GM19468 (cell line): ENCODE measurements around the gene USP37.

Experiments used
- ATAC-seq: cut with Tn5 transposase; IDR thresholded peaks from one replicate; pipeline ENCODE4 v1.9.1; 2021; ENCODE audit warnings: mild to moderate bottlenecking, moderate library complexity, moderate number of reproducible peaks; ENCODE audit not compliant: unreplicated experiment; ENCODE audit errors: extremely low read depth

Gene USP37, protein sequence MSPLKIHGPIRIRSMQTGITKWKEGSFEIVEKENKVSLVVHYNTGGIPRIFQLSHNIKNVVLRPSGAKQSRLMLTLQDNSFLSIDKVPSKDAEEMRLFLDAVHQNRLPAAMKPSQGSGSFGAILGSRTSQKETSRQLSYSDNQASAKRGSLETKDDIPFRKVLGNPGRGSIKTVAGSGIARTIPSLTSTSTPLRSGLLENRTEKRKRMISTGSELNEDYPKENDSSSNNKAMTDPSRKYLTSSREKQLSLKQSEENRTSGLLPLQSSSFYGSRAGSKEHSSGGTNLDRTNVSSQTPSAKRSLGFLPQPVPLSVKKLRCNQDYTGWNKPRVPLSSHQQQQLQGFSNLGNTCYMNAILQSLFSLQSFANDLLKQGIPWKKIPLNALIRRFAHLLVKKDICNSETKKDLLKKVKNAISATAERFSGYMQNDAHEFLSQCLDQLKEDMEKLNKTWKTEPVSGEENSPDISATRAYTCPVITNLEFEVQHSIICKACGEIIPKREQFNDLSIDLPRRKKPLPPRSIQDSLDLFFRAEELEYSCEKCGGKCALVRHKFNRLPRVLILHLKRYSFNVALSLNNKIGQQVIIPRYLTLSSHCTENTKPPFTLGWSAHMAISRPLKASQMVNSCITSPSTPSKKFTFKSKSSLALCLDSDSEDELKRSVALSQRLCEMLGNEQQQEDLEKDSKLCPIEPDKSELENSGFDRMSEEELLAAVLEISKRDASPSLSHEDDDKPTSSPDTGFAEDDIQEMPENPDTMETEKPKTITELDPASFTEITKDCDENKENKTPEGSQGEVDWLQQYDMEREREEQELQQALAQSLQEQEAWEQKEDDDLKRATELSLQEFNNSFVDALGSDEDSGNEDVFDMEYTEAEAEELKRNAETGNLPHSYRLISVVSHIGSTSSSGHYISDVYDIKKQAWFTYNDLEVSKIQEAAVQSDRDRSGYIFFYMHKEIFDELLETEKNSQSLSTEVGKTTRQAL

DNA sequence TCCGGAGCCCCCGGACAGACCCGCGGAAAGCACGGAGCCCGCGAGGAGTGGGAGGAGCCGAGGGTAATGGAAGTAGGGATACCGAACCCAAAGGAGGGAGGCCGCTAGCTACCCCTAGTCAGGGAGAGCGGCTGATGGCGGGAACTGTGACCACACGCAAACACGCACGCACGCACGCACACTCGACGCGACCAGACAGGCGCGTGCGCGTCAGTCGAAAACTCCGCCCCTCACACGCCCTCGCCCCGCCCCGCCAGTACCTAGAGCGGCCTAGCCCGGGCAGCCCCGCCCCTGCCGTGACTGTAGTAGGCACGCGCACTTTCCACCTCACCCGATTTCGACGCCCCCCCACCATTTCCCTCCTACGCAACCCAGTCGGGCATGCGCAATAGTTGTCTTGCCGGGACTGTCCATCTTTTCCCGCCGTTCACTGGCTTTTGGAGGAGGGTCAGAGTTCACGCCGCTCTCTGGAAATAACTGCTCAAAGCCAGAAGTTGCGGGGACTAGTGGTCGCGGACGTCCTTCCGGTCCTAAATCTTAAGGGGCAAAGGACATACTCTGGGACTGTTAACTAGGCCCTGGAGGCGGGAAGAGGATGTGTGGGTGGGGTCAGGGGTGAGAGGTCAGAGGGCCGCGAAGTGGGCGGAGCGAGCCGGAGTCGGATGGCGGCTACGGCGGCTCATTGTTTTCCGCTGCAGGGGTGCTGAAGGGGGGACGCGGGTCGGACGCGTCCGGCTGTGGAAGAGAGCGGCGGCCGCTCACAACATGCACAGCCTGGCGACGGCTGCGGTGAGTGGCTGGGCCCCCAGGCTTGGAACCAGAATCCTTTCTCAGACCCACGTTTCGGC is at the start of gene USP37, which contains the start of gene CNOT9:
Gene USP37, minus strand, starts transcription at position 162 of the 848 bp plus-strand sequence. CDS start 9,698 bp downstream, outside the sequence.
Gene CNOT9, plus strand, starts transcription at position 650 of the 848 bp plus-strand sequence. Its CDS starts 116 bp downstream, at position 766.
- ATAC-seq: peak; percentile 60

DNA sequence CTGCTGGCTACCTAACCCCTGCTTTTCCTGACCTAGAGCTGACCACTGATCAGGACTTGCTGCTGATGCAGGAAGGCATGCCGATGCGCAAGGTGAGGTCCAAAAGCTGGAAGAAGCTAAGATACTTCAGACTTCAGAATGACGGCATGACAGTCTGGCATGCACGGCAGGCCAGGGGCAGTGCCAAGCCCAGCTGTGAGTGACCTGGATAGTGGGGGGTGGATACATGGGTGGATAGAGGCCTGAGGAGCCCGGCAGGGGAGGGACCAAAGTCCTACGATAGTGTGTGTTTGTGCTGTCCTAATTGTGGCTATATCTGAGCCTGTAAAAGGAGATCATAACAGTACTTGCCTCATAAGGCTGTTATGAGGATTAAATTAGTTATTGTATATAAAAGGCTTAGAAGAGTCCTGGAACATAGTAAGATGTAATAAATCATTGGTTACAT is 47.7 kb upstream of the USP37 start:
- no peak for ATAC-seq

DNA sequence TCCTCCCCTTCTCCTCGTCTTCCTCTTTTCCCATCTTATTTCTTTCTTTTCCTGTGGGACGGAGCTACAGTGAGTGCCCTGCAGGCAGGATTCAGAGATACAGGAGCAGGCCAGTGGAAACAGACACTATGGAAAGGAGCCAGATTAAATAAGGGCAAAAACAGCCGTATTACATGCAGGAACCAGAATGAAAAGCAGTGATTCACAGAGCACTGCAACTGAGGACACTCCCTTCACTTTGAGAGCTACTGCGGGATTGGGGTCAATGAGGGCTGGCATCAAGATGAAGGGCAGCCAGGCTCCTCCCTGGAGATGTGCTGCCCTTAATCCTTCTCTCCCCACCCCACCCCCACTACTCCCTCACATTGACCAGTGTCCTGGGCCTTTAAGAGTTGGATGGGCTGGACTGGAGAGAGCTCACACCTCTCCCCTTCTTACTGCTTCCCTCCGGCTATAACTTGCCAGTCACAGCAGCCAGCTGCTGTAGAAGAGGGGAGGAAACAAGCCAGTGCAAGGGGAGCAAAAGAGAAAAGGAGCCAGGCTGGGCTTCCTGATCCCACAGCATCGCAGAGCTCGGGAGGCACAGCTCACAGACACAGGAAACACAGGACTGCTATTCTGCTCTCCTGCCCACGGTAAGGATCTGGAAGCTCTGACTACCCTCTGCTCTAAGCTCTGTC is 39.4 kb upstream of the USP37 start, which contains the start of gene PLCD4:
Gene PLCD4, plus strand, starts transcription at position 464 of the 680 bp plus-strand sequence. CDS start 7,841 bp downstream, outside the sequence.
- no peak for ATAC-seq

DNA sequence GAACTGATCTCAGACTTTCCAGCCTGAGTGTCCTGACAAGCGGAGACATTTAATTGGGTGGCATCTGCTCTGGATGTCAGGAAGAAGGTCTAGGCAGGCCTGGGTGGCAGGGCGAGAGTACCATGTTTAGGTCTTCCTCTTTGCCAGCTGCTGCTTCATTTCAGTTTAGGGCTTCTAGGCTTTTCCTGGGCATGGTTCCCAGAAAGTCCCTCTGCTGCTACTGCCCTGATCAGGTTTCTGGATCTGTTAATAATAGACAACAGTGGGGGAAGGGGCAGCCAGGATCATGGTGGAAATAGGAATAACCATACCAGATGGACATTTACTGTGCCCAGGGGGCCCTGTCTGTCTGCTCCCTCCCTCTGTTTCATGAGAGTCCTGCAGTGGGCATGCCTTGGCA is 37.3 kb upstream of the USP37 start:
- no peak for ATAC-seq

DNA sequence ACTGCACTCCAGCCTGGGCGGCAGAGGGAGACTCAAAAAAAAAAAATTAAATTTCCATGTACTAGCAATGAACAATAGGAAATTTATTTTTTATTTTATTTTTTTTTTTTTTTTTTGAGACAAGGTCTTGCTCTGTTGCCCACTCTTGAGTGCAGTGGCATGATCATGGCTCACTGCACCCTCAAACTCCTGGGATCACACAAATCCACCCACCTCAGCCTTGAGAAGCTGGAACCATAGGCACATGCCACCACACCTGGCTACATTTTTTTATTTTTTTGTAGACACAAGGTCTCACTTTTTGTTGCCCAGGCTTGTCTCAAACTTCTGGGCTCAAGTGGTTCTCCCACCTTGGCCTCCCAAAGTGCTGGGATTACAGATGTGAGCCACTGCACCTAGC is 17.4 kb upstream of the USP37 start:
- no peak for ATAC-seq

DNA sequence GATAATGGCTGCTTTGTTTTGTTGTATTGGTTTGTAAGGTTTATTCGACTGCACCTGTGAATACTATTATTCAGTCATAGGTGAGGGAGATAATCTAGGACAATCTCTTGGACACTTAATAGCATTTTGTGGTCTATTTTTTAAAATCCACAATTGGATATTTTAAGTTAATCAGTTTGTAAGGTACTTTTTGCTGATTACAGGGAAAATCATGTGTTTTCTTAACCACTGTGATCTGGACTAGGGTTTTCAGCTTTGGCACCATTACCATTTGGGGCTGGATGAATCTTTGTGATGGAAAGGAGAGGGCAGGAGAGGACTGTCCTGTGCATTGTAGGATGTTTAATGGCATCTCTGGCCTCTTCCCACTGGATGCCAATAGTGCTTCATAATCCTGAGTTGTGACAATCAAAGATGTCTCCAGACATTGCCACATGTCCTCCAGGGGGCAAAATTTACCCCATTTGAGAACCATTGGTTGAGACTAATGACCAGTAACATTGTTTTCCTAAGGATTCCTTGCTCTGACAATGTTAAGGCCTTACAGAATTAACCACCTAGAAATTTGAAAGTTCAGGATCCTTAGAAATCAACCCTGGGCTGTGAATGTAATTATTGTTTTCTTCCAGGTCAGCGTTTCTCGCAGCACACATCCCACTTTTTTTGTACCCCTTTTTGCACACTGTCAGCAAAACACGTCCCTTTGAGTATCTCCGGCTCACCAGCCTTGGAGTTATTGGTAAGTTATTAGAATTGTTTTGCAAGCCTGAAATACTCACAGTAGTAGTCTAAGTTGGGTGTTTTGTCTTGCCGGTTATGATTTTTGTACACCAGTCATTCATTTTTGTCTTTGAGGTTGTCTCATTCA is 16.1 kb upstream of the USP37 start:
- no peak for ATAC-seq

DNA sequence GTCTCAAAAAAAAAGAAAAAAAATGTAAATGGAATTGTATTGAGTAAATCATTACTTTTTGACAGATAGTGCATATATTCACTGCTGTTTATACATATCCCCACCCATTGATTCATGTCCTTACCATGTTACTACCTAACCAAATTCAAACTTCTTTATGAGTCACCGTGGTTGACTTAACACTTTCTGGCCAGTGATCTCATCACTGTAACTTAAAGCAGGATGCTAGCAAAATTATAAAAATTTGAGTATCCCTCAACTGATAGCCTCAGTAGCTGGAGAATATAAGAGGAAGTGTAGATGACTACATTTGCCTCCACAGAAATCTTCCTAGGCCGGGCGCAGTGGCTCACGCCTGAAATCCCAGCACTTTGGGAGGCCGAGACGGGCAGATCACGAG is 13.9 kb upstream of the USP37 start:
- peak; percentile 68 for ATAC-seq

DNA sequence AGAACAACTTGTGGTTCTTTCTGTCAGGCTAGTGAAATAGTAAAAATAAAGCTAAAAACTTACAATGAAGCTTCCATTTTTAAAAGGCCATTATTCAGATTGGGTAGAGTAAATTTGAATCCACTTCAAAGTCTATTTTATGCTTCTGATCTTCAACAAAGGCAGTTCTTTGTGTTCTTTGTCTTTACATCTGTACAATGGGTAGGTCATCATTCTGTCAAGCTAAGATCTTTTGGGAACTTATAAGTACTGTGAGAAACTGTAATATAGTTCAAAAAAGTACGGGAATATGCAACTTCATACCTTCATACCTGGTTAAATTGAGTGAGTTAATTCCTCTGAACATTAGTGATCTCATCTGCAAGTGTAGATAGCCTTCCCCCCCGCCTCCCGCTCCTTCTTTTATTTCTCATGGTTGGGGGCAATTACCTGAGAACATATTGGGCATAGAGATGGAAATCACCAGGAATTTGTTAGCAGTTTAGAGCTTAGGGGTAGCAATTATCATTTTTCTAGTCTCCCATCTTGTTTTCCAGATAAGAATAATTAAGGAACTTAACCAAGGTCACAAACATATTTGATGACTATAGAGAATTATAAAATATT is 10.2 kb upstream of the USP37 start:
- no peak for ATAC-seq

DNA sequence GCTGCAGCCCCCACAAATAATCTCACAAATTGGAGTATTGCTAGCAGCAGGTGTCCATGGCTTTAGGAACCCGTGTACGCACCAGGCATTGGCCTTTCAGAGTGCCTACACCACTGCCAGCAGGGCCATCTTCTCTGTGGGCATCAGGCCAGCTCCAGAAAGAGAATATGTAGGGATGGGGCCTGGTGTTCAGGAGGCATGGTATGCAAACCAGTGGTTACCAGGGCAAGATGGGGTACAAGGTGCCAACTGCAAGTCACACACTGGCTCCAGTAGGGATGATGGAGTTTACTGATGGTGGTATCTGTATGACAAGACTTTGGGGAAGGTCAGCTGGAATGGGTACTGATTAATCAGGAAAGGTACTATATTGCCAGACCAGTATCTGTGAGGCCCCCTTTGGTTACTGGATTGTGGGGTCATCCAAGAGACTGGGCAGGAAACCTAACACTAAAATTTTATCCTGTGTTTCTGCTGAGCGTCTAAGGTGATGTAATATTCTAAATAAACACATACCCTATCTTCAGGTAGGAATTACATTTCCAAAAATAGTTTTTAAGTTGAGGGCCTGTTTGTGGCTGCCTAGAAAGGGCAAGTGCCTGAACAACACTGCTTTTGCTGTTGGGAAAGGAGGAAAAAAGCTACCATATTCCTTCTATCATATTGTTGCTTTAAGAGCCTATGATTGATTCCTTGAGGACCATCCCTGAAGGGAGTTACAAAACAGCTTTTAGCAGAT is 9.5 kb upstream of the USP37 start:
- ATAC-seq: no peak

DNA sequence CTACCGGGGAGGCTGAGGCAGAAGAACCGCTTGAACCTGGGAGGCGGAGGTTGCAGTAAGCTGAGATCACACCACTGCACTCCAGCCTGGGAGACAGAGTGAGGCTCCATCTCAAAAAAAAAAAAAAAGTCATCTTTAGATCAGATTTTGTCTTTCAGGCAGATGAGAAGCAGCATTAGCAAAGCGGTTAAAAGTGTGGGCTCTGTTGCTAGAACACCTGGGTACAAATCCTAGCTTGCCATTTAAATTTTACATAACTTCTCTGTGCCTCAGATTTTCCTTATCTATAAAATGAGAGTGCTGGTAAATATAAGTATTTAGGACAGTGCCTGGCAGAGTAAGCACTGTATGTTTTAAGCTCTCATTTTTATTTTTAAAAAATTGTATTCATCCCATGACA is 8.7 kb upstream of the USP37 start:
- ATAC-seq: no peak

DNA sequence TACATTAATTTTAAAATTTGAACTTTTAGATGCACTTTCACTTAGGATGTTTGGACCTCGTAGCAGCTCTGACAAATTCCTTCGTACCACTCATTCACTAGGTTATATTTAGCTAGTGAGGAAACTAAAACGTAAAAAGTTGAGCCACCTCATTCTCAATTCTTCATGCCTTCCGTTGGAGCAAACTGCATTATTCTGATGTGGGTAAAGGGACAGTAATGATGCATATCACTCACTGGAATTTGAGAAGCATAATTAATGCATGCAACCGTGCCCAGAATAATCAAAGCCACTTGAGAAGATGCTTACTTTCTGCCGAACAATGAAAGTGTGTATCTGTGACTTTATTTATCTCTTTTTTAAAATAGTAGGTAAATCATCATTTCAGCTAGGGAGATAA is 2.7 kb upstream of the USP37 start:
- no peak for ATAC-seq

DNA sequence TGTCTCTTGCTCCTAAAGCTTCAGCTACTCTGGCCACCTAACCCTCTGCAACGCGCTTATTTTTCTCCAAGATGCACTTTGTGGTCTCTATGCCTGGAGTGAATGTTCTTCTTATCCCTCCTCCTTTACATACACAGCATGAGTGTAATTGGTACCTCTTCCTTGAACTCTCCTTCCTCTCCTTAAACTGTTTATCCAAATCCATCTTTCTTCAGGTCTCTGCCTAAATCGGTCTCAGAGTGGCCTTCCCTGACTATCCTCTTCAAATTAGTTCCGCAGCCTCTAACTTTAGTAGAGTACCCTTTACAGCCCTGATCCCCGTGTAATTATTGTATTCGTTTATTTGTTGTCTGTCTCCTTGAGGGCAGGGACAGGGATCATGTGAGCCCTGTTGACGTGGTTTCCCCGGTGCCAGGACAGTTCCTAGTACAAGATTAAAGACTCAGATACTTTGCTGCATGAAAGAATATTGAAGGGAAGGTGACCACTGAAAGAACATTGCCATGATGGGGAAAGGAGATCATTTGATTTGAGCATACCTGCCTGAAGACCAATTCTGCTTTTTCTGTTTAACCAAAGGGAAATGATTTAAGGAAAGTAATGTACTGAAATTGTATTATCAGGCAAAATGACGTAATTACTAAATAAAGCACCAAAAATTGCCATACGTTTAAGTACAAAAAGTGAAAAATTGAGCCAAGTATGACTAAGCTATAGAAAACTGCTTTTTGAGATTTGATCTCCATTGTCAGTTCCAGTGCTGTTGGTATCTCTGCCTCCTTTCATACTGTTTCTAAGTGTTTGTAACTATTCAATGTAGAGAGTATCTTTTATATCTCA is 1.7 kb upstream of the USP37 start:
- no peak for ATAC-seq

DNA sequence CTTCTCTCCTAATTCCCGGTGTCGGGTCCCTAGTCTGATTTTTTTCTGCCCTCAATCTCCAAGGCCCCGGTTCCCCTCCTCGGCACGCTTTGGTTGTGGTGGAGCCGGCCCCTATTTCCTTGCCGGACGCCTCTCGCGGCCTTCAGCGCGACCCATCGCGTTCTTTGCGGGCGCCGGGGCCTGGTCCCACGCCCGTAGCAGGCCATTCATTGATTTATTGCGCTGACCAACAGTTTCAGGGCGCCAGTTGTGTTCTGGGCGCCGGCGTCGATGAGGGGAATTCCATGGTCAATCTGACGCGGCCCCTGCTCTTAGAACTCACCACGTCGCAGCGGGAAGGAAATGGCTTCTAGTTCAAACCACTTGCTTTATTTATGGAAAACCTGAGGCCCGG is 884 bp upstream of the USP37 start:
- ATAC-seq: no peak

DNA sequence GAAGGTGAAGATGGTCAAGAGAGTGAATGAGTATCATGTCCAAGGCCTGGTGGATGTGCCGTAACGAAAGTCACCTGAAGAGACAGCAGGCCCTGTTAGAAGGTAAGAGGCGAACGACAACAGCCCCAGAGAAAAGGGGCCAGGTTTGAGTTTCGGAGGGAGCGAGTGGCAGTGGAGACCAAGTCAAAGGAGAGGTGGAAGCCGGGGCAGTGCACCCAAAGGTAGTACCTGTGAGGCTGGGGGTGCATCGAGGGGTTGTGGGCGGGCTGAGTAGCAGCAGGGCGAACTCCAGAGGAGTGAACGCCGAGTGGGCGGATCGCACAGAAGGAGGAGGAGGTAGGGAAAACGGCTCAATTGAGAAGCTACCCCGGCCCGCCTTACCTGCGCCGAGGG is 358 bp downstream of the USP37 start:
- ATAC-seq: peak; percentile 20

DNA sequence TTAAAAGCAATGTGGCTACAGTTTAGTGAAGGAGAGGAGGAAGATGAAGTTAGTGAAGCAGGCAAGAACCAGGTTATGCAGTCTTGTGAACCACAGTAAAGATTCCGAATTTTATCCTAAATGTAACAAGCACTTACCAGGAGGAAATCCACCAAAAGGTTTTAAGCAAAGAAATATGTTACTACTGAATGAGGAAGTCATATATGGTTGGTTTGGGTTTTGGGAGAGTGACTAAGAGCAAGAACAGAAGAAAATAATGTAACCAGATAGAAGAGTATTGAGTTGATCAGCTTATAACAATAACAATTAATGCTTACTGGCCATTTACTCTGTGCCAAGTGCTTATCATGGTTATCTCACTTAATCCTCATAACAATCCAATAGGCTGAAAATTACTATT is 1.9 kb downstream of the USP37 start:
- ATAC-seq: no peak

DNA sequence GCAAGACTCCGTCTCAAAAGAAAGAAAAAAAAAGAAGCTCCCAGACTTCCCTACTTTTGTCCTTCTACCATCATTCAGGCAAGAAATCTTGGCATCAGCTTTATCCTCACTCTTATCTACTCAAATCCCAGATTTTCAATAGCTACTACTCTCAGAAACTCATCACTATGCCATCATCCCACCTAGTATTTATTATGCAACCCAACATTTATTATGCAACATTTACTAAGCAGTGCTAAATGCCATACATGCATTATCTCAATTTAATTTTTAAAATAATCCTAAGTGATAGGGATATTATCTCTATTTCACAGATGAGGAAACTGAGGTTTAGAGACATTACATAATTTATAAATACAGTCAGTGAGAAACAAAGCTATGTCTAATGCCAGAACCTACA is 4.1 kb downstream of the USP37 start:
- ATAC-seq: no peak
